ENCODE measurements around the gene PRDM15. TPM values are rescaled to one million over a fixed set of nuclear protein-coding genes. Genes with fewer than 3 reads are reported as not detected.

PRDM15 gene
- total RNA-seq, 1 experiment from 2014 or later = 11.2 TPM

- BruUV-seq (replicated peaks) = no TSS peak
- no peaks in the 10 kb centered on the region for H3K4me1 ChIP-seq (ENCODE audit: control insufficient read depth, insufficient read depth, low read length)
- no peaks in the 10 kb centered on the region; the same call in 1 of the 2 replicates for H3K36me3 ChIP-seq (ENCODE audit: control insufficient read depth, insufficient read depth, low read length)
- TF ChIP-seq CTCF (IDR thresholded peaks at IDR 0.05) (no peak), TCF7L2 (IDR thresholded peaks at IDR 0.05; ENCODE audit: low read depth, low read length) (no peak), SIN3A (IDR thresholded peaks at IDR 0.05; ENCODE audit: borderline replicate concordance, insufficient read depth, low read depth, low read length) (no peak), POLR2AphosphoS5 (IDR thresholded peaks at IDR 0.05; ENCODE audit: low read depth, low read length) (no peak), REST (IDR thresholded peaks at IDR 0.05; ENCODE audit: insufficient read depth in 1 of 2, low read depth in 2 of 2, low read length in 1 of 2) (no peak)
- H3K27ac ChIP-seq (ENCODE audit: low read length) = no peak overlapping the region
- no peaks in the 10 kb centered on the region for H3K27me3 ChIP-seq (ENCODE audit: control insufficient read depth, insufficient read depth, low read length)
- in situ Hi-C loops (cut with HindIII; ENCODE audit: low pct_unique_long_range_greater_than_20kb, low sequenced_read_pairs) = no loop called here
- no peak overlapping the region for H3K4me3 ChIP-seq (ENCODE audit: low read depth in 2 of 2, low read length in 2 of 2)
- ATAC-seq (no peak), DNase-seq (ENCODE audit: low read depth, low spot score) (no peak)
- POLR2A ChIA-PET = no interaction called here
- no peaks in the 10 kb centered on the region for H3K9me3 ChIP-seq (ENCODE audit: control insufficient read depth, insufficient read depth, low read depth, low read length)
- CTCF ChIA-PET = no interaction called here
- intact Hi-C loops (cut with micrococcal nuclease; ENCODE audit: unreplicated experiment) = no loop called here
Measured at GRCh38 chr21:41906770-41907169, 27.6 kb upstream of the PRDM15 start.

GRCh38 chr21:41903559-41904351, 24.6 kb upstream of the PRDM15 start:
- DNase-seq (ENCODE audit: low read depth, low spot score) (no peak), ATAC-seq (no peak)
- Histone ChIP-seq H3K9me3 (ENCODE audit: control insufficient read depth, insufficient read depth, low read depth, low read length) (no peaks in the 10 kb centered on the region), H3K36me3 (ENCODE audit: control insufficient read depth, insufficient read depth, low read length) (no peaks in the 10 kb centered on the region), H3K27me3 (ENCODE audit: control insufficient read depth, insufficient read depth, low read length) (no peaks in the 10 kb centered on the region), H3K4me3 (ENCODE audit: low read depth in 2 of 2, low read length in 2 of 2) (no peak overlapping the region), H3K4me1 (ENCODE audit: control insufficient read depth, insufficient read depth, low read length) (no peaks in the 10 kb centered on the region), H3K27ac (ENCODE audit: low read length) (no peak overlapping the region)
- TF ChIP-seq SIN3A (IDR thresholded peaks at IDR 0.05; ENCODE audit: borderline replicate concordance, insufficient read depth, low read depth, low read length) (no peak), TCF7L2 (IDR thresholded peaks at IDR 0.05; ENCODE audit: low read depth, low read length) (no peak), REST (IDR thresholded peaks at IDR 0.05; ENCODE audit: insufficient read depth in 1 of 2, low read depth in 2 of 2, low read length in 1 of 2) (no peak), POLR2AphosphoS5 (IDR thresholded peaks at IDR 0.05; ENCODE audit: low read depth, low read length) (no peak), CTCF (IDR thresholded peaks at IDR 0.05) (no peak)
- ChIA-PET CTCF (no interaction called here), POLR2A (no interaction called here)
- intact Hi-C loops (cut with micrococcal nuclease; ENCODE audit: unreplicated experiment) = no loop called here
- in situ Hi-C loops (cut with HindIII; ENCODE audit: low pct_unique_long_range_greater_than_20kb, low sequenced_read_pairs) = no loop called here
- no TSS peak for BruUV-seq (replicated peaks)
